ENCODE measurements around the gene APOBEC3G.

DNA sequence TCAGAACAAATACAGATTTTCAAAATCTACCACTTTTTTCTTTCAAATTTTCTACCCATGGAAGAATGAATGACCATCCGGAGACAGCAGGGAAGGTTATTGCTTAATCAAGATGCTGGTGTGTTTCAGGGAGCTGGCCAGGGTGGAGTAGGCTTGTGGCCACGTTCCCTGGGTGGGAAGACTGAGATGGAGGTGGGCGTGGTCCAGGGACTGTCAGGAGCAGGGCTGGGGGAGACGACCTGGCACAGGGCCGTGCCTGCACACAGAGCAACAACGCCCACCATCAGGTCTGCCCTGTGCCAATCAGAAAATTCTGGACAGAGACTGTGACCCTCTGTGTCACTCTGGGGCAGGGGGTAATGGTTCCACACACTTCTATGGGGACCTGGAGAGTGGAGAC, 12.9 kb downstream of the APOBEC3G start:
- TF ChIP-seq POLR2A (IDR thresholded peaks at IDR 0.05; ENCODE audit: low read length) (no peak), GATA1 (IDR thresholded peaks at IDR 0.05; ENCODE audit: low read depth, low read length) (no peak)

Measured in erythroblast (primary cell).